Keratinocyte (primary cell): ENCODE measurements around the gene RETREG3. TPM values are rescaled to one million over a fixed set of nuclear protein-coding genes. Genes with fewer than 3 reads are reported as not detected.

Experiments
- DNase-seq: peaks from one replicate; pipeline ENCODE4 v3.0.0-alpha.2; 2011; ENCODE audit warnings: low read depth, missing footprints, low spot score
- FAIRE-seq: peaks from 2 replicates; lab custom pipeline; 2011; peaks lifted over from hg19 to GRCh38; lab: Jason Lieb, UNC
- H2AFZ ChIP-seq: 2 replicates; pipeline ENCODE4 v1.6.0; 2012; ENCODE audit warnings: low read length, control low read depth, inconsistent platforms; ENCODE audit not compliant: control insufficient read depth
- H3K27ac ChIP-seq: 2 replicates; pipeline ENCODE4 v1.5.1; 2011; ENCODE audit warnings: low read length; ENCODE audit not compliant: control insufficient read depth, insufficient read depth
- H3K27me3 ChIP-seq: 3 replicates; pipeline ENCODE4 v1.6.0; 2011; ENCODE audit warnings: low read length; ENCODE audit not compliant: control insufficient read depth, insufficient read depth; ENCODE audit errors: extremely low read depth
- H3K36me3 ChIP-seq, 2 experiments: 2 replicates in 1 of 2; 3 replicates in 1 of 2; pipeline ENCODE4 v1.5.1; 2011; ENCODE audit warnings: low read length in 2 of 2, mild to moderate bottlenecking in 1 of 2; ENCODE audit not compliant: control insufficient read depth in 2 of 2, insufficient read depth in 2 of 2; ENCODE audit errors: extremely low read depth in 1 of 2
- H3K4me1 ChIP-seq: 3 replicates; pipeline ENCODE4 v1.5.1; 2011; ENCODE audit warnings: low read length; ENCODE audit not compliant: control insufficient read depth, insufficient read depth; ENCODE audit errors: extremely low read depth
- H3K4me2 ChIP-seq: 3 replicates; pipeline ENCODE4 v1.6.0; 2011; ENCODE audit warnings: low read depth, low read length; ENCODE audit not compliant: control insufficient read depth, insufficient read depth; ENCODE audit errors: extremely low read depth
- H3K4me3 ChIP-seq, 3 experiments: fragments of 200-600 bp in 1 of 3; sonication (generic) in 1 of 3; 2 replicates in 2 of 3; 3 replicates in 1 of 3; pipeline ENCODE4 v1.5.1; 2011 to 2016; ENCODE audit warnings: low read length in 3 of 3, mild to moderate bottlenecking in 3 of 3, control low read depth in 2 of 3, inconsistent platforms in 1 of 3, low read depth in 1 of 3, mixed read lengths in 1 of 3, mixed run types in 1 of 3, moderate library complexity in 1 of 3; ENCODE audit not compliant: control insufficient read depth in 2 of 3, insufficient read depth in 2 of 3; ENCODE audit errors: extremely low read depth in 1 of 3
- H3K79me2 ChIP-seq: 2 replicates; pipeline ENCODE4 v1.6.0; 2012; ENCODE audit warnings: low read length; ENCODE audit not compliant: control insufficient read depth, insufficient read depth
- H3K9ac ChIP-seq: 3 replicates; pipeline ENCODE4 v1.6.0; 2011; ENCODE audit warnings: low read length; ENCODE audit not compliant: control insufficient read depth, insufficient read depth; ENCODE audit errors: extremely low read depth
- H3K9me1 ChIP-seq: 3 replicates; pipeline ENCODE4 v1.6.0; 2011; ENCODE audit warnings: low read length; ENCODE audit not compliant: control insufficient read depth, insufficient read depth; ENCODE audit errors: extremely low read depth
- H3K9me3 ChIP-seq: 2 replicates; pipeline ENCODE4 v1.5.1; 2012; ENCODE audit warnings: low read depth, low read length; ENCODE audit not compliant: control insufficient read depth
- H4K20me1 ChIP-seq: 3 replicates; pipeline ENCODE4 v1.6.0; 2011; ENCODE audit warnings: low read length; ENCODE audit not compliant: control insufficient read depth, insufficient read depth; ENCODE audit errors: extremely low read depth
- CTCF ChIP-seq, 3 experiments: IDR thresholded peaks in 1 of 3; conservative IDR thresholded peaks in 1 of 3; optimal IDR thresholded peaks in 1 of 3; 2 replicates in 2 of 3; 3 replicates in 1 of 3; pipeline versions ENCODE3 to v1.5.1; 2011; ENCODE audit warnings: low read length in 3 of 3, mild to moderate bottlenecking in 3 of 3, moderate library complexity in 2 of 3, control low read depth in 1 of 3, inconsistent platforms in 1 of 3; ENCODE audit not compliant: insufficient read depth in 2 of 3; ENCODE audit errors: extremely low read depth in 1 of 3
- EZH2 ChIP-seq: IDR thresholded peaks from one replicate; pipeline ENCODE4 v1.6.1; 2012; ENCODE audit warnings: inconsistent platforms, mild to moderate bottlenecking, low read length, moderate library complexity
- dilution Hi-C: fragments of 300-500 bp; cut with MboI; formaldehyde crosslinking; loops from one replicate; pipeline ENCODE4 v1.7.0; 2020; ENCODE audit warnings: low sequenced_read_pairs; ENCODE audit not compliant: extremely low pct_ligation_motif_present
- polyA plus RNA-seq, 5 experiments: library from polyadenylated mRNA; depleted of rRNA in 3 of 5; stranded (reverse) in 3 of 5; stranded (forward) in 1 of 5; unstranded in 1 of 5; fragments of >200 nt; gene quantifications; 1 replicate in 1 of 5; 2 replicates in 3 of 5; 3 replicates in 1 of 5; pipeline versions ENCODE4 v1.2.1 to v1.2.3, GENCODE V29; 2011 to 2012; ENCODE audit warnings: missing spikeins in 2 of 5, low read depth in 1 of 5, low replicate concordance in 1 of 5

Gene RETREG3
- polyA plus RNA-seq, 1 donor (not counting 4 experiments of a cell fraction or from before 2014, with no cell fraction given) = 25.2 TPM

GRCh38 chr17:42590886-42591285 lies 18.3 kb downstream of the RETREG3 start:
- DNase-seq (no peak), FAIRE-seq (no peak)
- Histone ChIP-seq H3K4me2 (no peak overlapping the region), H3K9me1 (no peaks in the 10 kb centered on the region), H4K20me1 (no peaks in the 10 kb centered on the region), H2AFZ (no peak overlapping the region), H3K27me3 (no peaks in the 10 kb centered on the region), H3K36me3 (peaks cover 10 to 11% of the 10 kb centered on the region in 2 experiments), H3K4me3 (no peak overlapping the region), H3K4me1 (peaks cover 24% of the 10 kb centered on the region), H3K79me2 (peaks cover 2% of the 10 kb centered on the region), H3K27ac (no peak overlapping the region), H3K9me3 (no peaks in the 10 kb centered on the region), H3K9ac (no peak overlapping the region)
- no peak for TF ChIP-seq CTCF (optimal IDR thresholded peaks at IDR 0.05 in 1 of 3, IDR thresholded peaks at IDR 0.05 in 1 of 3, conservative IDR thresholded peaks at IDR 0.05 in 1 of 3; ENCODE audit: extremely low read depth in 1 of 3, insufficient read depth in 2 of 3, low read length in 3 of 3)
- TF ChIP-seq EZH2 = no peak
- dilution Hi-C loops = no loop called here

- dilution Hi-C loops = no loop called here
- H3K36me3 ChIP-seq = peaks cover 32 to 43% of the 10 kb centered on the region in 2 experiments
These were observed 22.5 kb downstream of the RETREG3 start for GRCh38 chr17:42586514-42587230.

More at GRCh38 chr17:42586514-42587230, 22.5 kb downstream of the RETREG3 start:
- peaks cover 34% of the 10 kb centered on the region for H3K4me1 ChIP-seq
- no peaks in the 10 kb centered on the region for H3K9me3 ChIP-seq
- H3K79me2 ChIP-seq = no peaks in the 10 kb centered on the region
- FAIRE-seq = peak; percentile 97
- peak overlapping the region; percentile 86 for H3K27ac ChIP-seq
- peak overlapping the region; percentile 21 for H2AFZ ChIP-seq
- TF ChIP-seq EZH2 (no peak), CTCF (optimal IDR thresholded peaks at IDR 0.05 in 1 of 3, IDR thresholded peaks at IDR 0.05 in 1 of 3, conservative IDR thresholded peaks at IDR 0.05 in 1 of 3; ENCODE audit: extremely low read depth in 1 of 3, insufficient read depth in 2 of 3, low read length in 3 of 3) (no peak)
- no peak for DNase-seq
- peak overlapping the region; percentile 48 for H3K9ac ChIP-seq
- peak overlapping the region in 2 of 3 experiments; percentile 39 to 50 for H3K4me3 ChIP-seq
- H3K4me2 ChIP-seq = peak overlapping the region; percentile 88
- H3K9me1 ChIP-seq = peaks cover 4% of the 10 kb centered on the region
- H4K20me1 ChIP-seq = no peaks in the 10 kb centered on the region
- H3K27me3 ChIP-seq = no peaks in the 10 kb centered on the region
